IPS-18a (cell line): ENCODE data around the gene CCDC188.
A peak's percentile ranks its signal among the peaks of the same experiment; 100 is the strongest.

Source experiments
- H3K27ac ChIP-seq: one replicate; pipeline ENCODE4 v1.5.1; 2013; ENCODE audit warnings: low read length
- H3K27me3 ChIP-seq: one replicate; pipeline ENCODE4 v1.6.1; 2013; ENCODE audit warnings: mild to moderate bottlenecking, low read length; ENCODE audit not compliant: control insufficient read depth, insufficient read depth
- H3K36me3 ChIP-seq: one replicate; pipeline ENCODE4 v1.6.1; 2013; ENCODE audit warnings: low read depth, low read length; ENCODE audit not compliant: control insufficient read depth
- H3K4me1 ChIP-seq: one replicate; pipeline ENCODE4 v1.6.1; 2013; ENCODE audit warnings: low read depth, low read length; ENCODE audit not compliant: control insufficient read depth
- H3K4me3 ChIP-seq: one replicate; pipeline ENCODE4 v1.5.1; 2013; ENCODE audit warnings: low read length
- H3K9ac ChIP-seq: one replicate; pipeline ENCODE4 v1.6.1; 2013; ENCODE audit warnings: mild to moderate bottlenecking, low read length, moderate library complexity
- H3K9me3 ChIP-seq: one replicate; pipeline ENCODE4 v1.6.1; 2013; ENCODE audit warnings: low read depth, low read length; ENCODE audit not compliant: control insufficient read depth

CCDC188 gene

GRCh38 chr22:20116376-20116950, 34.4 kb downstream of the CCDC188 start:
- Histone ChIP-seq H3K9ac (peak overlapping the region; percentile 83), H3K4me1 (peaks cover 6% of the 10 kb centered on the region), H3K36me3 (peaks cover 44% of the 10 kb centered on the region)

GRCh38 chr22:20115691-20116375, 35.0 kb downstream of the CCDC188 start, which contains the start of gene RANBP1:
RANBP1 (plus strand) TSS chr22:20116104; CDS start chr22:20116185, 81 bp downstream.
- Histone ChIP-seq H3K27me3 (no peaks in the 10 kb centered on the region), H3K36me3 (peaks cover 41% of the 10 kb centered on the region), H3K27ac (peak within 1 kb of the TSS; percentile 15), H3K4me3 (peak within 1 kb of the TSS; percentile 83), H3K9ac (peak within 1 kb of the TSS; percentile 83), H3K4me1 (peaks cover 6% of the 10 kb centered on the region), H3K9me3 (no peaks in the 10 kb centered on the region)

More at GRCh38 chr22:20116376-20116950, 34.4 kb downstream of the CCDC188 start:
- Histone ChIP-seq H3K27me3 (no peaks in the 10 kb centered on the region), H3K4me3 (peak overlapping the region; percentile 83), H3K27ac (peak overlapping the region; percentile 15), H3K9me3 (no peaks in the 10 kb centered on the region)

DNA sequence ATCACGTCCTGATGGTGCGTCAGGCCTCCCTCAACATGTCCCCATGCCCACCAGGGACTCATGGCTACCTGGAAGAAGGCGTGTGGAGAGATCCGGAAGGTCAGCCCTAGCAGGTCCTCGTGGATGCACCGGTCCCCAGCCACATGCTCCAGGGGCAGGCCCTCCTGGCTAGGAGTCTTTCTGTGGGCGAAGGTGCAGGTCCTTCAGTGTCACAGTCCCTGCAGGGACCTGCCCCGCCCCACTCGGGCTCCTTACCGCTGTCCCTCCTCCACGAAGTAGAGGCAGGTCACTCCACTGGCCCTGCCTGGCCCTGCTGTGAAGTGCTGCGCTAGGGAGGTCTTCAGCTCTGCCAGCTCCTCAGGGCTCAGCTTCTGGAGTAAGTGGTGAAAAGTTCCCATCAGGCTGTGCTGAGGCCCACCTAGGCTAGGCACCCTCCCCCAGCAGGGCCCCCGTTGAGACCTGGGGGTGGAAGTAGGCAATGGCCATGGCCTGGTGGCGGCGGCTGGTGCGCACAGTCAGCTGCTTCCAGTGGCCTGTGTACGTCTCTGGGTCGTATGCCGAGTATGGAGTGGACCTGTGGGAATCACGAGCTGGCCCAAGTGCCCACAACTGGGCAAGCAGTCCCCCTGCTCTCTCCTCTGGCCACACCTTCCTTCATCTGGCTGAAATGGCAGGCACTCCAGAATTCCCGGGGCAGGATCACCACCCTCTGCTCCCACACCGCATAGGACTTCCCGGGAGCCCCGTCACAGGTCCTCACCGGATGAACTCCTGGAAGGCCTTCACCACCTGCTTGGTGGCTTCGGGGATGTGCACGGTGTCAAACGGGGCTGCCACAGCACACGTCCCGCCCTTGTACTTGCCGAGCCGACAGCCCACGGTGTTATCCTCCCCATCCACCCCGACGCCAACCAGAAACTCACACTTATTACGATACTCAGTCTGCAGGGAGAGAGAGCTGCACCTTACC, 36.1 kb downstream of the CCDC188 start:
- Histone ChIP-seq H3K4me3 (no peak overlapping the region), H3K9me3 (no peaks in the 10 kb centered on the region), H3K4me1 (peaks cover 6% of the 10 kb centered on the region), H3K36me3 (peaks cover 41% of the 10 kb centered on the region), H3K9ac (no peak overlapping the region), H3K27ac (no peak overlapping the region), H3K27me3 (no peaks in the 10 kb centered on the region)

DNA sequence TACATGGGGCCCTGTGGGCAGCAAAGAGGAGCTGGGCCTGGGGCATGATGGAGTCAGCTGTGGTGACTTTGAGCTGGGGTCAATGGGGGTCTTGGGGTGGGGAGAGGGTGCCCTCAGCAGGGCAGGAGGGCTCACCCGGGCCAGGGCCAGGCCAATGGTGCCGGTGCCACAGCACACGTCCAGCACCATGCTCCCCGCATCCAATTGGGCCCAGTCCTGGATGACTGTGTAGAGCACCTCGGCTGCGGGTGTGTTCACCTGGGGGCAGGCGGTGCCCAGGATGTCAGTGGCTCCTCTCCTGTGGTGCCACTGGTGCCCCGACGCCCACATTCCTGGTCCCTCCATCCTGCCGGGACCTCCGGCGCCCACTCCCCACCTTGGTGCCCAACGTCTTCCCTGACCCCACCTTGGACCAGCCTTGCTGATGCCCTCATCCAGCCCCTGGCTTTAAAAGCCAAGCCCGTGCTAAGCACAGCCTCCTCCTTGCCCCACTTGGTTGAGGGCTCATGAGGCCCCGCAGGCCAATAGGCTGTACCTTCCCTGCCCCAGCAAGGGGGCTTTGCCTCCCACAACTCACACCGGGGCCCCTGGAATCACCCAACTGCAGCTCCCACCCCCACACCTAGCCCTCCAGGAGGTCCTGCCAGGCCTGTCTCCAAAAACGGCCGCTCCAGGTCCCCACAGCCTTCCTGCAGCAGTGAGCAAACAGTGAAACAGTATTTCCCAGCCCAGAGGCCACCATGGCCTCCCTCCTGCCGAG, 37.1 kb downstream of the CCDC188 start:
- Histone ChIP-seq H3K27ac (no peak overlapping the region), H3K9ac (no peak overlapping the region), H3K27me3 (no peaks in the 10 kb centered on the region), H3K36me3 (peaks cover 41% of the 10 kb centered on the region), H3K4me1 (peaks cover 2% of the 10 kb centered on the region), H3K9me3 (no peaks in the 10 kb centered on the region), H3K4me3 (no peak overlapping the region)

DNA sequence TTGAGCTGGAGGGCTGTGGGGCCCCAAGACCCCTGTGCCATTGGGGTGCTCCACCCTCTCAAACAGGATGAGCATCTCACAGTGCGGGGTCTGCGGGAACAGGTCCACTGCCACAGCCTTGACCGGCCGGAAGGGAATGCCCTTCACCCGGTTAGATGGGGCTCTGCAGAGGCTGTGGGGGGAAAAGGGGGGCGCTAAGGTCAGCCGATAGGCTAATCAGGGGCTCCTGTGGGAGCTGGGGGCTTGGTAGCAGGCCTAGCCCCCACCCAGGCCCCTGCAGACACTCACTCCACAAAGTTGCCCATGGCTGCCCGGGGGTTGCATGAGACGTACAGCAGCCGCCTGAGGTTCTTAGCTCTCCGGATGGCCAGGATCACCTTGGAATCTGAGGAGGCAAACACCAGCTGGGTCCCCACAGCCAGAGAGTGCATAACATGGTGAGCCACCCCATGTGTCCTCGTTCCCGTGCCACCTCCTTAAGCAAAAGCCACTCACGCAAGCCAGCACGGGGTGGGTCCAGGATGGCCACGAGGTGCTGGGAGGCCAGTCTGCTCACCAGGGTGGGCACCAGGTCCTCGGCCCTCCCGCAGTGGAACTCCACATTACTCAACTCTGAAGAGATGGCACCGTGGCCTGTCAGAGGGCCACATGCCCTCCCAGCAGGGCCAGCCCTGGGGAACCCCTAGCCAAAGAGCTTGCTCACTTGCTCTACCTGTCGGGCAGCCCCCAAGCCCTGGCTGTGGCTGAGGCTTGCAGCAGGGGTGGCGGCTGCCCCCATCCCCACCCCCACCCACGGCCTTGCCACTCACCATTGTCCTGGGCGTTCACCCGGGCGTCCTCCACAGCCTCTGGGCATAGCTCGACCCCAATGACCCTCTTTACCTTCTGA, 38.0 kb downstream of the CCDC188 start:
- no peaks in the 10 kb centered on the region for H3K4me1 ChIP-seq
- H3K9me3 ChIP-seq, result no peaks in the 10 kb centered on the region
- no peaks in the 10 kb centered on the region for H3K27me3 ChIP-seq
- no peak overlapping the region for H3K9ac ChIP-seq
- H3K27ac ChIP-seq, result no peak overlapping the region
- peaks cover 45% of the 10 kb centered on the region for H3K36me3 ChIP-seq
- H3K4me3 ChIP-seq, result no peak overlapping the region

DNA sequence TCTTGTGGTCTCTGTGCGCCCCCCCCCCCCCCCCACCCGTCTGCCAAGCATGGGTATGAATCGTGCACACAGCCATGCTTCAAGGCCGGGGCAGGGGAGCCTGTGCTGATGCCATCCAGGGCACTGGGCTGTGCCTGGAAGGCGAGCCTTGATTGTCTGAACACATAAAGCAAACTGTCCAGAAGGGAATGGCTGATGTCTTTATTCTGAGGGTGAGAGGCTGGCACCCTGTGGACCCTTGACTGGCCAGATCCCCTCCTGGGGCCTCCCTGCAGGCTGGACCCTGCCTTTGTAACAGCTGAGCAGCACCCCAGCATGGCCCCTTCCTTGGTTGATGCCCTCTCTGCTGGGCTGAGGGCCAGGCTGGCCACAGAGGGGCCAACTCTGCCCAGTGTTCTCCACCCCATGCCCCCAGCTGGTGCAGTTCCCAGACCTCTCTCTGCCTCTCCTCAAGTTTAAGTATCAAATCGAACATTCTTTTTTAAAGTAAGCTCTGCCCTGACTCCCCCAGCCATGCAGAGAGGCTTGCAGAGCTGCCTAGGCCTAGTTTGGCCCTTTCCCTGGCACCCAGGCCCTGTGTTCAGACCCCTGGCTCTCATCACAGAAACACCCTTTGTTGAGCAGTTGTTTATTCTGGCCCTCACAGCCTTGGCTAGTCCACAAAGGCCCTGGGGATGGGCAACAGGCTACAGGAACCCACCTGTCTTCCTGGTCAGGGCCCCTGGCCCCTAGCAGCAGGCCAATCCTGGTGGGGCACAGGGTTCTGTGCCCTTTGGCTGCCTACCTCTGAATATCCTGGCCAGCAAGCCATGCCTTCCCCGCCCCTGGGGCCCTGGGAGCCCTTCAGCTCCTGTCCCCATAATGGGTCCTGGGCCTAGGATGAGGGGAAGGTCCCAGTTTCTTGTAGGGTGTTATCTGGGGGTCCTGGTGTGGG, 38.9 kb downstream of the CCDC188 start:
- Histone ChIP-seq H3K4me3 (no peak overlapping the region), H3K27me3 (no peaks in the 10 kb centered on the region), H3K9me3 (no peaks in the 10 kb centered on the region), H3K36me3 (peaks cover 54% of the 10 kb centered on the region), H3K4me1 (no peaks in the 10 kb centered on the region), H3K27ac (no peak overlapping the region), H3K9ac (no peak overlapping the region)

GRCh38 chr22:20111045-20111688, 39.7 kb downstream of the CCDC188 start:
- no peaks in the 10 kb centered on the region for H3K4me1 ChIP-seq
- no peaks in the 10 kb centered on the region for H3K27me3 ChIP-seq
- peaks cover 62% of the 10 kb centered on the region for H3K36me3 ChIP-seq
- no peaks in the 10 kb centered on the region for H3K9me3 ChIP-seq
- H3K27ac ChIP-seq, result no peak overlapping the region
- no peak overlapping the region for H3K4me3 ChIP-seq
- H3K9ac ChIP-seq, result no peak overlapping the region

GRCh38 chr22:20110359-20110985, 40.4 kb downstream of the CCDC188 start:
- H3K36me3 ChIP-seq, result peaks cover 68% of the 10 kb centered on the region

More at GRCh38 chr22:20110359-20110985, 40.4 kb downstream of the CCDC188 start:
- Histone ChIP-seq H3K4me3 (no peak overlapping the region), H3K27me3 (no peaks in the 10 kb centered on the region), H3K27ac (no peak overlapping the region), H3K9ac (no peak overlapping the region), H3K9me3 (no peaks in the 10 kb centered on the region), H3K4me1 (no peaks in the 10 kb centered on the region)
